K562 (cell line): ENCODE results near the gene UTP11. TPM values are rescaled to one million over a fixed set of nuclear protein-coding genes. Genes with fewer than 3 reads are reported as not detected.
A peak's percentile ranks its signal among the peaks of the same experiment; 100 is the strongest.

Source experiments
- ATAC-seq: fragments of 200-7000 bp; cut with Tn5 transposase; 3 replicates; pipeline ENCODE4 v1.9.1; 2020; ENCODE audit warnings: moderate library complexity
- BruUV-seq: library from RNA; stranded (reverse); fragments of 400-500 nt; replicated peaks from 2 replicates; lab custom pipeline; 2021; lab: Mats Ljungman, UMichigan
- CTCF ChIA-PET: fragments of 300-600 bp; formaldehyde crosslinking; extraction: SDS; loops from one replicate; lab custom pipeline; 2021; ENCODE audit warnings: low intra/inter-chr PET ratio; lab: Yijun Ruan, JAX
- POLR2A ChIA-PET: fragments of 300-600, 350-650 bp; sonication (Branson Sonifier 250); formaldehyde crosslinking; extraction: SDS; loops from one replicate; lab custom pipeline; 2021; ENCODE audit warnings: antibody characterized with exemption, inconsistent platforms; lab: Yijun Ruan, JAX
- DNase-seq, 4 experiments: peaks; one replicate each; pipeline versions ENCODE4 v3.0.0 to v3.0.0-alpha.2; 2011 to 2018; ENCODE audit warnings: low spot score in 3 of 4, mixed read lengths in 3 of 4; ENCODE audit errors: extremely low read depth in 1 of 4
- FAIRE-seq: peaks from 2 replicates; lab custom pipeline; 2011; peaks lifted over from hg19 to GRCh38; lab: Jason Lieb, UNC
- H2AFZ ChIP-seq: 2 replicates; pipeline ENCODE4 v1.6.0; 2011; ENCODE audit warnings: low read depth, low read length, control low read depth, inconsistent platforms
- H3K27ac ChIP-seq: fragments of 200-600 bp; 3 replicates; pipeline ENCODE4 v1.8.0; 2011; ENCODE audit warnings: low read depth, mild to moderate bottlenecking, control low read depth, inconsistent platforms, low read length, moderate library complexity, mixed read lengths; ENCODE audit errors: extremely low read depth
- H3K27me3 ChIP-seq, 2 experiments: fragments of 300-600 bp in 1 of 2; 2 replicates in 1 of 2; 3 replicates in 1 of 2; pipeline versions ENCODE4 v1.6.0 to v1.8.0; 2011; ENCODE audit warnings: inconsistent platforms in 2 of 2, low read length in 2 of 2, mild to moderate bottlenecking in 1 of 2, mixed read lengths in 1 of 2, moderate library complexity in 1 of 2; ENCODE audit not compliant: control insufficient read depth in 2 of 2, insufficient read depth in 2 of 2
- H3K36me3 ChIP-seq: fragments of 300-600 bp; 3 replicates; pipeline ENCODE4 v1.8.0; 2011; ENCODE audit warnings: mild to moderate bottlenecking, low read length, inconsistent platforms; ENCODE audit not compliant: control insufficient read depth, insufficient read depth
- H3K4me1 ChIP-seq, 2 experiments: fragments of 200-600 bp in 1 of 2; replicated peaks in 1 of 2; 2 replicates in 1 of 2; 3 replicates in 1 of 2; pipeline versions ENCODE4 v1.5.1 to v1.8.0; 2011; ENCODE audit warnings: inconsistent platforms in 2 of 2, low read length in 2 of 2, mild to moderate bottlenecking in 1 of 2, mixed read lengths in 1 of 2, moderate library complexity in 1 of 2; ENCODE audit not compliant: control insufficient read depth in 2 of 2, insufficient read depth in 2 of 2
- H3K4me2 ChIP-seq: 2 replicates; pipeline ENCODE4 v1.6.1; 2011; ENCODE audit warnings: low read length, control low read depth, inconsistent platforms, mixed read lengths; ENCODE audit not compliant: insufficient read depth
- H3K4me3 ChIP-seq: fragments of 200-600 bp; sonication (generic), shearing (Covaris generic); 2 replicates; pipeline ENCODE4 v1.5.1; 2016; ENCODE audit warnings: control low read depth, inconsistent platforms
- H3K79me2 ChIP-seq: fragments of 200-600 bp; 3 replicates; pipeline ENCODE4 v1.8.0; 2011; ENCODE audit warnings: low read length, inconsistent platforms; ENCODE audit not compliant: control insufficient read depth, insufficient read depth
- H3K9ac ChIP-seq, 2 experiments: 2 replicates each; pipeline versions ENCODE4 v1.6.0 to v1.6.1; 2011; ENCODE audit warnings: low read depth in 2 of 2, low read length in 2 of 2, control low read depth in 1 of 2, inconsistent platforms in 1 of 2, mild to moderate bottlenecking in 1 of 2, mixed read lengths in 1 of 2; ENCODE audit not compliant: insufficient read depth in 1 of 2
- H3K9me1 ChIP-seq: one replicate; pipeline ENCODE4 v1.6.0; 2011; ENCODE audit warnings: inconsistent platforms, mild to moderate bottlenecking, low read length, moderate library complexity; ENCODE audit not compliant: control insufficient read depth, insufficient read depth
- H3K9me3 ChIP-seq: replicated peaks from 2 replicates; pipeline ENCODE4 v1.5.1; 2011; ENCODE audit warnings: low read depth, low read length, inconsistent platforms; ENCODE audit not compliant: control insufficient read depth, insufficient read depth
- H4K20me1 ChIP-seq: replicated peaks from 2 replicates; pipeline ENCODE4 v1.6.1; 2011; ENCODE audit warnings: low read length, inconsistent platforms, mixed read lengths; ENCODE audit not compliant: control insufficient read depth, insufficient read depth
- BHLHE40 ChIP-seq: IDR thresholded peaks from 2 replicates; pipeline ENCODE4 v1.6.1; 2011; ENCODE audit warnings: low read length, improper control_type of control experiment
- DACH1 ChIP-seq: fragments of 450-650 bp; IDR thresholded peaks from 2 replicates; pipeline ENCODE4 v1.6.1; 2018; ENCODE audit not compliant: partially characterized antibody
- FOXJ2 ChIP-seq: fragments of 200-800 bp; sonication (Bioruptor generic); IDR thresholded peaks from 2 replicates; pipeline ENCODE4 v1.6.1; 2016; ENCODE audit warnings: missing genetic modification characterization, missing compliant biosample characterization
- GATAD2B ChIP-seq: fragments of 450-650 bp; IDR thresholded peaks from 2 replicates; pipeline ENCODE4 v1.6.1; 2017; ENCODE audit warnings: mild to moderate bottlenecking, borderline replicate concordance
- NR4A1 ChIP-seq, 2 experiments: fragments of 250-450 bp in 1 of 2; fragments of 450-650 bp in 1 of 2; sonication (Bioruptor Pico) in 1 of 2; IDR thresholded peaks; 2 replicates each; pipeline versions ENCODE4 v1.4.0 to v1.6.1; 2016 to 2020; ENCODE audit warnings: mild to moderate bottlenecking in 2 of 2, missing compliant biosample characterization in 1 of 2, missing genetic modification characterization in 1 of 2, moderate library complexity in 1 of 2
- POLR2A ChIP-seq: fragments of 450-650 bp; conservative IDR thresholded peaks from 2 replicates; pipeline ENCODE4 v1.6.1; 2016
- POLR2AphosphoS2 ChIP-seq: IDR thresholded peaks from 2 replicates; pipeline ENCODE4 v1.6.1; 2012; ENCODE audit warnings: low read length, improper control_type of control experiment
- POLR2AphosphoS5 ChIP-seq: IDR thresholded peaks from 2 replicates; pipeline ENCODE4 v1.6.1; 2011; ENCODE audit warnings: mild to moderate bottlenecking, low read depth, low read length, moderate library complexity; ENCODE audit not compliant: control insufficient read depth, insufficient read depth
- POLR2G ChIP-seq: fragments of 200-400 bp; formaldehyde crosslinking; IDR thresholded peaks from 2 replicates; pipeline ENCODE4 v1.6.1; 2017; ENCODE audit warnings: low read depth, mild to moderate bottlenecking, antibody characterized with exemption, low read length, moderate library complexity
- RBFOX2 ChIP-seq: fragments of 200-400 bp; formaldehyde crosslinking; IDR thresholded peaks from 2 replicates; pipeline ENCODE4 v1.6.1; 2017; ENCODE audit warnings: low read depth, mild to moderate bottlenecking, low read length, moderate library complexity
- RBM22 ChIP-seq: fragments of 200-400 bp; formaldehyde crosslinking; IDR thresholded peaks from 2 replicates; pipeline ENCODE4 v1.6.1; 2018; ENCODE audit warnings: low read length, low read depth; ENCODE audit not compliant: poor library complexity, severe bottlenecking
- SUPT5H ChIP-seq: fragments of 450-650 bp; IDR thresholded peaks from 2 replicates; pipeline ENCODE4 v1.6.1; 2016
- WGBS: fragments of 100-300 bp; shearing (Covaris generic); methylation state at CpG from one replicate; pipeline ENCODE4 v1.1.6; 2016; ENCODE audit warnings: low coverage, mixed read lengths; ENCODE audit not compliant: insufficient coverage; ENCODE audit errors: missing lambda C conversion rate; 5-methylcytosine and 5-hydroxymethylcytosine counted together
- in situ Hi-C: fragments of 300-500 bp; cut with MboI; formaldehyde crosslinking; loops from 4 replicates; pipeline ENCODE4 v1.15.0; 2018; ENCODE audit warnings: inconsistent platforms, mixed read lengths
- intact Hi-C: fragments of 100-400 bp; cut with micrococcal nuclease; formaldehyde crosslinking; loops from 2 replicates; pipeline ENCODE4 v1.14.2; 2022
- polyA plus RNA-seq, 8 experiments: library from polyadenylated mRNA; depleted of rRNA in 4 of 8; stranded (reverse) in 5 of 8; unstranded in 3 of 8; fragments of >200 nt; fragmentation: Nextera tagmentation in 2 of 8; fragmentation: Illumina TruSeq in 1 of 8; extraction: Ambion mirVana in 2 of 8; extraction: Trizol in 1 of 8; gene quantifications; 2 replicates each; pipeline versions ENCODE4 v1.2.1 to v1.2.3, GENCODE V29; 2011 to 2014; ENCODE audit warnings: inconsistent platforms in 1 of 8, missing spikeins in 1 of 8
- total RNA-seq, 7 experiments: library from RNA; depleted of rRNA in 6 of 7; stranded (reverse); fragments of >200 nt in 6 of 7; fragmentation: Illumina TruSeq in 2 of 7; extraction: Trizol in 2 of 7; gene quantifications; 2 replicates each; pipeline versions ENCODE4 v1.2.1 to v1.2.3, GENCODE V29; 2011 to 2021; ENCODE audit warnings: low replicate concordance in 1 of 7

UTP11 gene
- total and polyA plus RNA-seq, 9 of the 15 experiments (the other 6 are each of a cell fraction or from before 2014, with no cell fraction given) = 91.1 to 378 (median 221) TPM

DNA sequence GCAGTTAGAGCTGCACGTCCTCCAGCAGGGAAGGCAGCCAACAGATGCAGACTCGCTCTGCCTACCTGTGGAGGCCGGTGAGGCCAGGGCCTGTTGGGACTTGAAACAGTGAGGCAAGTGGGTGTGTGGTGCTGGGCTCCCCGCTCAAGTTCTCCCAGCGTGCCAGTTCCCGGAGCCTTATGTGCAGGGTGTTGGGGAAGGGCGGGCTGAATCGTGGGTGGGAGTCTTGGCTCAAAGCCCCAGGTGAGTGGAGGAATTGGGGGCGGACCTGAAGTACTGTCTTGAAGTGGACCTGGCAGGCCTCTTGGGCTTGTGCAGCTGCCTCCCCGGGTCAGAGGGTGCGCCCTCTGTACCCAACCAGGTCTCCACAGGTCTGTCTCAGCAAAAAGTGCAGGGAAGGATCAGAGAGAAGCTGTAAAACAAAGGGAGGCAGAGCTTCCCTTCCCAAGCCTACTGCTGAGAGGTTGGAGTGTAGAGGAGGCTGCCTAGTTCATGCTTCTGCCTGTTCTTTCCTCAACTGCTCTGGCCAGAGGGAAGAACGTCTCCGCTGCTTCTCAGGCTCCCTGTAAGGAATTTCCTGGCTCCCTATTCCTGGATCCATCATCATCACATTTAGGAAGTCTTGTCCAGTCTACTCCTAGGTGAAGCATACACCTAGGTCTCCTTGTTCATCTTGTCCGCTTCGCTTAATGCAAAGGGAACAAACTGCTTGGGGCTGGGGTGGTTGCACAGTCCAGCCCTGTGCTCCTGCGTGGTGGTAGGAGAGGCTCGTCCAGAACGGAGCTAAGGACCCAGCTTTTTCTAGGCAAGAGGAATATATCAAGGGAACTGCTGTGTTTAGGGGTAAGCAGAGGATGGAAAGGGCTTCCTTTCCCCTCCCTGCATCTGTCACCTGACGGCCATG lies 14.9 kb downstream of the UTP11 start:
- ChIA-PET POLR2A (interaction anchor here (0.6 to 7.5 kb wide), 15 partner anchors 8 to 1981 kb away, joined by 3 to 71 read pairs (median 5); partner anchors contain the start of gene UTP11), CTCF (interaction anchor here (0.6 kb wide), 1 partner anchor 550 kb away, joined by 3 read pairs; no protein-coding TSS in a partner anchor)
- intact Hi-C loops = no loop called here
- no TSS peak for BruUV-seq
- FAIRE-seq (no peak), DNase-seq (no peak), ATAC-seq (peak; percentile 5)
- no peaks in the 10 kb centered on the region for H3K9me3 ChIP-seq
- H3K4me2 ChIP-seq = no peak overlapping the region
- no peak overlapping the region for H3K4me3 ChIP-seq
- no peak overlapping the region for H3K27ac ChIP-seq
- peak overlapping the region in 1 of 2 experiments; percentile 42; a peak in 2 of 4 replicates for H3K9ac ChIP-seq
- H3K27me3 ChIP-seq = no peaks in the 10 kb centered on the region
- peaks cover 50% of the 10 kb centered on the region for H3K36me3 ChIP-seq
- no peaks in the 10 kb centered on the region for H3K9me1 ChIP-seq
- H2AFZ ChIP-seq = no peak overlapping the region
- WGBS = 80% methylated on average over 18 of the region's 19 CpGs
- H3K4me1 ChIP-seq = peaks cover 10 to 34% of the 10 kb centered on the region in 2 experiments; a peak in 4 of 5 replicates
- TF ChIP-seq BHLHE40 (no peak), SUPT5H (0 out of 2 replicates have a peak, but pooled peaks have one; percentile 18), POLR2G (peak; percentile 77), RBM22 (peak; percentile 81), FOXJ2 (no peak), POLR2A (peak; percentile 28), POLR2AphosphoS2 (0 out of 2 replicates have a peak, but pooled peaks have one; percentile 53), DACH1 (no peak), GATAD2B (no peak), RBFOX2 (peak; percentile 64), POLR2AphosphoS5 (0 out of 2 replicates have a peak, but pooled peaks have one; percentile 40), NR4A1 (CRISPR knock-in tag; IDR thresholded peaks at IDR 0.05) (no peak), NR4A1 (tag; IDR thresholded peaks at IDR 0.05) (no peak)
- peaks cover 21% of the 10 kb centered on the region for H4K20me1 ChIP-seq
- H3K79me2 ChIP-seq = no peaks in the 10 kb centered on the region
- in situ Hi-C loops = loop anchor here (25.0 kb wide), 1 partner anchor 560 kb away; no protein-coding TSS in a partner anchor
